ENCODE results near the gene TEX48.

The TEX48 gene

GRCh38 chr9:114616684-114617520 is 65.1 kb downstream of the TEX48 start:
- DNase-seq: peak; percentile 61
